ENCODE measurements around the gene CLPTM1L.

Gene CLPTM1L

GRCh38 chr5:1272201-1272600 lies 72.7 kb downstream of the CLPTM1L start:
- DNase-seq (ENCODE audit: low read depth) = no peak
- no peak for TF ChIP-seq CTCF (IDR thresholded peaks at IDR 0.05; ENCODE audit: low read depth, low read length, missing control alignments)
- H3K4me3 ChIP-seq (ENCODE audit: low read depth, low read length) = no peak overlapping the region

- DNase-seq (ENCODE audit: low read depth) = no peak
- H3K4me3 ChIP-seq (ENCODE audit: low read depth, low read length) = no peak overlapping the region
- no peak for TF ChIP-seq CTCF (IDR thresholded peaks at IDR 0.05; ENCODE audit: low read depth, low read length, missing control alignments)
Observed at GRCh38 chr5:1270933-1271914, 73.7 kb downstream of the CLPTM1L start.

- TF ChIP-seq CTCF (IDR thresholded peaks at IDR 0.05; ENCODE audit: low read depth, low read length, missing control alignments) = no peak
- no peak overlapping the region for H3K4me3 ChIP-seq (ENCODE audit: low read depth, low read length)
- DNase-seq (ENCODE audit: low read depth) = no peak
Observed at GRCh38 chr5:1270426-1270825, 74.5 kb downstream of the CLPTM1L start.

GRCh38 chr5:1268666-1269065 lies 76.2 kb downstream of the CLPTM1L start:
- no peak for DNase-seq (ENCODE audit: low read depth)
- no peak for TF ChIP-seq CTCF (IDR thresholded peaks at IDR 0.05; ENCODE audit: low read depth, low read length, missing control alignments)
- H3K4me3 ChIP-seq (ENCODE audit: low read depth, low read length) = no peak overlapping the region

- no peak for TF ChIP-seq CTCF (IDR thresholded peaks at IDR 0.05; ENCODE audit: low read depth, low read length, missing control alignments)
- no peak overlapping the region for H3K4me3 ChIP-seq (ENCODE audit: low read depth, low read length)
- no peak for DNase-seq (ENCODE audit: low read depth)
Observed at GRCh38 chr5:1268056-1268455, 76.8 kb downstream of the CLPTM1L start.

Data from GM12864 (cell line).